Choroid plexus epithelial cell (primary cell): ENCODE results near the gene DCUN1D3.
"Not testable (repeated sequence)": the region's sequence is repeated elsewhere in the genome, so short reads cannot be mapped to it uniquely, and the experiment has no call there.

Experiments used
- DNase-seq: peaks from one replicate; pipeline ENCODE4 v3.0.0-alpha.2; 2010; ENCODE audit warnings: low read depth
- H3K4me3 ChIP-seq: 2 replicates; pipeline ENCODE4 v1.5.1; 2011; ENCODE audit warnings: low read depth, mild to moderate bottlenecking, control low read depth, low read length, moderate library complexity
- CTCF ChIP-seq: conservative IDR thresholded peaks from 2 replicates; pipeline ENCODE4 v1.5.1; 2011; ENCODE audit warnings: low read depth, mild to moderate bottlenecking, control low read depth, inconsistent platforms, low read length, moderate library complexity

The DCUN1D3 gene

GRCh38 chr16:20865420-20866131 is 34.6 kb downstream of the DCUN1D3 start:
- DNase-seq, result peak; percentile 45
- no peak for TF ChIP-seq CTCF
- H3K4me3 ChIP-seq, result no peak overlapping the region

GRCh38 chr16:20864376-20864775 is 35.8 kb downstream of the DCUN1D3 start:
- not testable (repeated sequence) for H3K4me3 ChIP-seq, DNase-seq

- no peak for DNase-seq
- no peak overlapping the region for H3K4me3 ChIP-seq
- no peak for TF ChIP-seq CTCF
These were observed 37.8 kb downstream of the DCUN1D3 start for GRCh38 chr16:20862162-20862960.

- not testable (repeated sequence) for DNase-seq, H3K4me3 ChIP-seq
These were observed 39.2 kb downstream of the DCUN1D3 start for GRCh38 chr16:20860995-20861394.

- DNase-seq, result no peak
- no peak for TF ChIP-seq CTCF
- H3K4me3 ChIP-seq, result no peak overlapping the region
These were observed 39.8 kb downstream of the DCUN1D3 start for GRCh38 chr16:20860361-20860760.

GRCh38 chr16:20859699-20860098 is 40.5 kb downstream of the DCUN1D3 start:
- no peak for TF ChIP-seq CTCF
- H3K4me3 ChIP-seq, result no peak overlapping the region
- no peak for DNase-seq

- no peak for TF ChIP-seq CTCF
- no peak for DNase-seq
- H3K4me3 ChIP-seq, result no peak overlapping the region
These were observed 40.9 kb downstream of the DCUN1D3 start for GRCh38 chr16:20859229-20859628.

- no peak for DNase-seq
- no peak for TF ChIP-seq CTCF
- no peak overlapping the region for H3K4me3 ChIP-seq
These were observed 42.9 kb downstream of the DCUN1D3 start for GRCh38 chr16:20857281-20857680.
